MM.1S (cell line): ENCODE measurements around the gene KAT14.
A peak's percentile ranks its signal among the peaks of the same experiment; 100 is the strongest.

Source experiments
- DNase-seq: peaks from one replicate; pipeline ENCODE4 v3.0.0-alpha.2; 2015
- H2AFZ ChIP-seq: fragments of 300-600 bp; sonication (generic); 2 replicates; pipeline ENCODE4 v1.6.0; 2016; ENCODE audit warnings: antibody characterized with exemption, low read length
- H3F3A ChIP-seq: fragments of 300-600 bp; sonication (generic); 2 replicates; pipeline ENCODE4 v1.6.1; 2016; ENCODE audit warnings: mild to moderate bottlenecking, antibody characterized with exemption, low read length, moderate library complexity, mixed read lengths; ENCODE audit not compliant: insufficient read depth
- H3K27ac ChIP-seq: fragments of 300-600 bp; sonication (generic); 2 replicates; pipeline ENCODE4 v1.5.1; 2016; ENCODE audit warnings: mild to moderate bottlenecking, low read length
- H3K27me3 ChIP-seq: fragments of 300-600 bp; sonication (generic); replicated peaks from 2 replicates; pipeline ENCODE4 v1.6.0; 2016; ENCODE audit warnings: low read length; ENCODE audit not compliant: insufficient read depth
- H3K36me3 ChIP-seq: fragments of 300-600 bp; sonication (generic); replicated peaks from 2 replicates; pipeline ENCODE4 v1.6.1; 2016; ENCODE audit warnings: mild to moderate bottlenecking, low read length, mixed read lengths; ENCODE audit not compliant: insufficient read depth
- H3K4me1 ChIP-seq: fragments of 300-600 bp; sonication (generic); 2 replicates; pipeline ENCODE4 v1.6.1; 2016; ENCODE audit warnings: low read length, mixed read lengths
- H3K4me2 ChIP-seq: fragments of 300-600 bp; sonication (generic); 2 replicates; pipeline ENCODE4 v1.6.0; 2016; ENCODE audit warnings: low read depth, low read length
- H3K4me3 ChIP-seq: fragments of 300-600 bp; sonication (generic); 2 replicates; pipeline ENCODE4 v1.5.1; 2016; ENCODE audit warnings: low read length, mixed read lengths
- H3K79me2 ChIP-seq: fragments of 300-600 bp; sonication (generic); 2 replicates; pipeline ENCODE4 v1.6.1; 2016; ENCODE audit warnings: mixed run types, low read length, mixed read lengths
- H3K9ac ChIP-seq: fragments of 300-600 bp; sonication (generic); 2 replicates; pipeline ENCODE4 v1.6.1; 2016; ENCODE audit warnings: low read length, mixed read lengths
- H3K9me2 ChIP-seq: fragments of 300-600 bp; sonication (generic); replicated peaks from 2 replicates; pipeline ENCODE4 v1.6.1; 2016; ENCODE audit warnings: mild to moderate bottlenecking, low read length, mixed read lengths; ENCODE audit not compliant: insufficient read depth
- H3K9me3 ChIP-seq: fragments of 300-600 bp; sonication (generic); replicated peaks from 2 replicates; pipeline ENCODE4 v1.6.1; 2016; ENCODE audit warnings: mild to moderate bottlenecking, low read length, mixed read lengths; ENCODE audit not compliant: insufficient read depth
- H4K20me1 ChIP-seq: fragments of 300-600 bp; sonication (generic); 2 replicates; pipeline ENCODE4 v1.6.1; 2016; ENCODE audit warnings: mild to moderate bottlenecking, low read length, moderate library complexity, mixed read lengths; ENCODE audit not compliant: insufficient read depth
- CTCF ChIP-seq: fragments of 300-600 bp; sonication (generic); IDR thresholded peaks from 2 replicates; pipeline ENCODE4 v1.5.1; 2016; ENCODE audit warnings: antibody characterized with exemption, low read length, mixed read lengths
- EZH2 ChIP-seq: fragments of 300-600 bp; sonication (generic); optimal IDR thresholded peaks from 2 replicates; pipeline ENCODE3; 2017; ENCODE audit warnings: low read depth, mild to moderate bottlenecking, antibody characterized with exemption, low read length, mixed read lengths
- EZH2phosphoT487 ChIP-seq: fragments of 300-600 bp; sonication (generic); IDR thresholded peaks from 2 replicates; pipeline ENCODE4 v1.6.1; 2018; ENCODE audit warnings: antibody characterized with exemption, low read length

Gene KAT14

GRCh38 chr20:18133962-18134361 is 3.7 kb upstream of the KAT14 start:
- H3K4me2 ChIP-seq = no peak overlapping the region
- H3K27me3 ChIP-seq = no peaks in the 10 kb centered on the region
- H3K9me2 ChIP-seq = no peaks in the 10 kb centered on the region
- H3K79me2 ChIP-seq = peaks cover 10% of the 10 kb centered on the region
- H3K36me3 ChIP-seq = no peaks in the 10 kb centered on the region
- no peaks in the 10 kb centered on the region for H4K20me1 ChIP-seq
- H3K4me1 ChIP-seq = peaks cover 3% of the 10 kb centered on the region; the same call in 1 of the 2 replicates
- no peak for DNase-seq
- TF ChIP-seq EZH2 = no peak
- no peak for TF ChIP-seq CTCF
- TF ChIP-seq EZH2phosphoT487 = no peak
- H2AFZ ChIP-seq = no peak overlapping the region
- no peak overlapping the region for H3K9ac ChIP-seq
- no peak overlapping the region for H3K4me3 ChIP-seq
- H3F3A ChIP-seq = peaks cover 4% of the 10 kb centered on the region; the same call in 1 of the 2 replicates
- H3K9me3 ChIP-seq = no peaks in the 10 kb centered on the region
- no peak overlapping the region for H3K27ac ChIP-seq

- Histone ChIP-seq H3K79me2 (peaks cover 24% of the 10 kb centered on the region), H3K4me1 (peaks cover 8% of the 10 kb centered on the region; the same call in 1 of the 2 replicates), H4K20me1 (no peaks in the 10 kb centered on the region), H3K9me2 (no peaks in the 10 kb centered on the region), H3K36me3 (no peaks in the 10 kb centered on the region), H3K9me3 (no peaks in the 10 kb centered on the region), H3F3A (peaks cover 4% of the 10 kb centered on the region; the same call in 1 of the 2 replicates), H3K4me3 (peak overlapping the region; percentile 89), H2AFZ (peak overlapping the region; percentile 100), H3K27me3 (no peaks in the 10 kb centered on the region), H3K27ac (peak overlapping the region; percentile 93), H3K9ac (peak overlapping the region; percentile 93), H3K4me2 (peak overlapping the region; percentile 87)
- no peak for DNase-seq
- TF ChIP-seq EZH2phosphoT487 = no peak
- TF ChIP-seq CTCF = no peak
- no peak for TF ChIP-seq EZH2
Measured at GRCh38 chr20:18138266-18138582, 561 bp downstream of the KAT14 start.

- TF ChIP-seq EZH2 (no peak), EZH2phosphoT487 (no peak), CTCF (no peak)
- H3K4me2 ChIP-seq = peak overlapping the region; percentile 87
- DNase-seq = no peak
Measured at GRCh38 chr20:18138639-18139583, 1.2 kb downstream of the KAT14 start.

More at GRCh38 chr20:18138639-18139583, 1.2 kb downstream of the KAT14 start:
- peak overlapping the region; percentile 93 for H3K9ac ChIP-seq
- no peaks in the 10 kb centered on the region for H3K27me3 ChIP-seq
- H3K9me3 ChIP-seq = no peaks in the 10 kb centered on the region
- peaks cover 8% of the 10 kb centered on the region; the same call in 1 of the 2 replicates for H3K4me1 ChIP-seq
- H2AFZ ChIP-seq = peak overlapping the region; percentile 100
- no peaks in the 10 kb centered on the region for H4K20me1 ChIP-seq
- peak overlapping the region; percentile 89 for H3K4me3 ChIP-seq
- H3K27ac ChIP-seq = peak overlapping the region; percentile 93; the same call in 1 of the 2 replicates
- no peaks in the 10 kb centered on the region for H3K36me3 ChIP-seq
- peaks cover 4% of the 10 kb centered on the region; the same call in 1 of the 2 replicates for H3F3A ChIP-seq
- H3K9me2 ChIP-seq = no peaks in the 10 kb centered on the region
- peaks cover 24% of the 10 kb centered on the region for H3K79me2 ChIP-seq
